ENCODE measurements around the gene LRRC37B. TPM values are rescaled to one million over a fixed set of nuclear protein-coding genes. Genes with fewer than 3 reads are reported as not detected.

The LRRC37B gene
- total RNA-seq, 1 experiment from 2014 or later: 19.1 TPM

DNA sequence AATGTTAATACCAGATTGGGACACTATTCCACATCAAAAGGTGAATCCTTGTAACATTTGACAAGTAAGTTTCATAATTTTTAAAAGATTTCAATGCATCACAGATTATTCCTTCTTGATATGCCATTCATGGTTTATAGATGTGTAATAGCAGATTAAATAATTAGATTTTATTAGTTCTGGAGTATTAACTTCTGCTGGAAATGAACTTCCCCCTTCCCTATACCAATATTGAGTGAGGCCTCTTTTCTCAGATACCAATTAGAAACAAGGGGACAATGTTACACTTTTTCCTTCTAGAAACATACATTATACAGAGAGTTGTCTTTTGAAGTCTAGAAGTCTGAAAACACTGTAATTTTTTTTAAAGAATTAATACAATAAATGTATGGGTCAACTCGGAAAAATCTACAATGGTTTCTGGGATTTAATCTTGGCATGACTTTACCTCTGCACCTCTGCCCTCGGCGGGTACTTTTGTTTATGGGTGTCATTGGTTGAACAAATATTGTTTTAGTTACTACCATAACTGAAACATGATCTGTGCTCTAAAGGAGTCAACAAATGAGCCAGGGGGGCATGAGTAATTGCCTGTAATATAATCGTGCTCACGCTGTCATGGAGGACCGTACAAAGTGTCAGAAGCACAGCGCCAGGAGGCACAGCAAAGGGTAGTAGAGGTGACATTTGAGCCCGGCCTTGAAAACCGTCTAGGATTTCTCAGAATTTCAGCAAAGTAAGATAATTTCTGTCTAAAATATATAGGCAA is 8.2 kb downstream of the LRRC37B start:
- H3K27me3 ChIP-seq (ENCODE audit: insufficient read depth, low read length): no peaks in the 10 kb centered on the region
- H3K56ac ChIP-seq (ENCODE audit: insufficient read length, low read depth, low read length): no peak overlapping the region
- no CpG with 5 or more reads among the region's 9 CpGs for WGBS (ENCODE audit: extremely low coverage, insufficient read length, low lambda C conversion rate)
- no peak overlapping the region for H3K18ac ChIP-seq (ENCODE audit: insufficient read length, low read depth, low read length)
- Mint-ChIP-seq H3K27me3 (ENCODE audit: low read depth) (no peaks in the 10 kb centered on the region), H3K27ac (peak overlapping the region in 1 of 3 experiments; percentile 46; a peak in 1 of 7 replicates), H3K4me1 (peaks cover 3 to 4% of the 10 kb centered on the region in 2 experiments; a peak in 2 of 4 replicates), H3K4me3 (no peak overlapping the region), H3K36me3 (ENCODE audit: insufficient read depth in 1 of 3, low read depth in 3 of 3) (peaks cover 3 to 21% (median 10%) of the 10 kb centered on the region in 3 experiments; a peak in 5 of 7 replicates), H3K9me3 (no peaks in the 10 kb centered on the region)
- TF ChIP-seq CTCF (conservative IDR thresholded peaks at IDR 0.05): no peak
- H3K9me3 ChIP-seq (ENCODE audit: control insufficient read depth, low read depth, low read length): no peaks in the 10 kb centered on the region
- no peak overlapping the region for H2AFZ ChIP-seq (ENCODE audit: low read length)
- no peak overlapping the region for H3K14ac ChIP-seq (ENCODE audit: insufficient read depth, low read length)
- H3K23ac ChIP-seq (ENCODE audit: insufficient read length, low read depth, low read length): no peak overlapping the region
- no peak overlapping the region for H3K9ac ChIP-seq (ENCODE audit: extremely low read depth, insufficient read length, low read length)
- H2BK15ac ChIP-seq (ENCODE audit: low read depth, low read length): no peak overlapping the region
- H3T11ph ChIP-seq (ENCODE audit: low read length): no peak overlapping the region
- DNase-seq: no peak
- H4K91ac ChIP-seq (ENCODE audit: insufficient read length, low read depth, low read length): no peak overlapping the region
- H3K79me2 ChIP-seq (ENCODE audit: insufficient read depth, low read length): peaks cover 3% of the 10 kb centered on the region; the same call in 1 of the 2 replicates
- no peaks in the 10 kb centered on the region for H3K23me2 ChIP-seq (ENCODE audit: insufficient read length, low read depth, low read length, poor library complexity, severe bottlenecking)
- no peak overlapping the region for H3K4ac ChIP-seq (ENCODE audit: low read depth, low read length)
- no peak overlapping the region for H2AK5ac ChIP-seq (ENCODE audit: insufficient read length, low read length)
- H2BK20ac ChIP-seq (ENCODE audit: low read depth, low read length, poor library complexity, severe bottlenecking): no peak overlapping the region
- H4K20me1 ChIP-seq (ENCODE audit: control insufficient read depth, insufficient read depth, insufficient read length): no peaks in the 10 kb centered on the region
- H3K27ac ChIP-seq (ENCODE audit: insufficient read length, low read depth, low read length): no peak overlapping the region
- no peak overlapping the region for H3K4me2 ChIP-seq (ENCODE audit: insufficient read depth, insufficient read length, low read length)
- no peak overlapping the region for H4K5ac ChIP-seq (ENCODE audit: insufficient read length, low read depth, low read length)
- no peaks in the 10 kb centered on the region for H3K79me1 ChIP-seq (ENCODE audit: insufficient read depth, low read depth, low read length, poor library complexity, severe bottlenecking)
- no peak overlapping the region for H2BK12ac ChIP-seq (ENCODE audit: insufficient read length, low read depth, low read length)
- no peak overlapping the region for H2BK5ac ChIP-seq (ENCODE audit: insufficient read length, low read length)
- H2BK120ac ChIP-seq (ENCODE audit: low read depth, low read length, poor library complexity, severe bottlenecking): no peak overlapping the region
- no peaks in the 10 kb centered on the region for H3K4me1 ChIP-seq (ENCODE audit: insufficient read depth, low read length)
- no peak overlapping the region for H4K8ac ChIP-seq (replicated peaks; ENCODE audit: insufficient read length, low read depth, low read length)

All from H9 (cell line).